GM18951 (cell line): ENCODE results near the gene NAPSA.
"Not testable (repeated sequence)": the region's sequence is repeated elsewhere in the genome, so short reads cannot be mapped to it uniquely, and the experiment has no call there.

Experiments
- POLR2A ChIP-seq: IDR thresholded peaks from 4 replicates; pipeline ENCODE4 v1.6.1; 2011; ENCODE audit warnings: mild to moderate bottlenecking; ENCODE audit not compliant: insufficient read length, insufficient read depth; ENCODE audit errors: extremely low read depth
- in situ Hi-C: fragments of 300-500 bp; cut with MboI; formaldehyde crosslinking; loops from one replicate; pipeline ENCODE4 v1.12.0; 2022; ENCODE audit warnings: low sequenced_read_pairs, mixed read lengths, inconsistent platforms; ENCODE audit not compliant: unreplicated experiment

Gene NAPSA

GRCh38 chr19:50394017-50394416 is 28.6 kb upstream of the NAPSA start:
- in situ Hi-C loops, result no loop called here
- TF ChIP-seq POLR2A, result no peak

- in situ Hi-C loops, result no loop called here
- no peak for TF ChIP-seq POLR2A
These were observed 28.1 kb upstream of the NAPSA start for GRCh38 chr19:50393589-50393988.

DNA sequence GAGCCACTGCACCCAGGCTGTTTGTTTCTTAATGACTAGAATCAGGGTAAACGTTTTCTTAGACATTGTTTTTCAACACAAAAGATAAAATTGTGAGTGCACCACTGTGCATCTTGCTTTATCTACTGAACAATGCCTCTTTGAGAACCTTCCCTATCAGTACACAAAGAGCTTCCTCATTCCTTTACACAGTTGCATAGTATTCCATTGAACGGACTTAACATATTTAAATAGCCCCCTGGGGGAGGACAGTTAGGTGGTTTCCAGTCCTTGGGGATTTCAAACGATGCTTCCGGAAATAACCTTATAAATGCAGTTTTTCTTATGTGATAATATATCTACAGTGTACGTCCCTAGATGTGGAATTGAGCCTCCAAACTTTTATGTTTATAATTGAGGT is 27.3 kb upstream of the NAPSA start:
- no peak for TF ChIP-seq POLR2A
- in situ Hi-C loops, result no loop called here

DNA sequence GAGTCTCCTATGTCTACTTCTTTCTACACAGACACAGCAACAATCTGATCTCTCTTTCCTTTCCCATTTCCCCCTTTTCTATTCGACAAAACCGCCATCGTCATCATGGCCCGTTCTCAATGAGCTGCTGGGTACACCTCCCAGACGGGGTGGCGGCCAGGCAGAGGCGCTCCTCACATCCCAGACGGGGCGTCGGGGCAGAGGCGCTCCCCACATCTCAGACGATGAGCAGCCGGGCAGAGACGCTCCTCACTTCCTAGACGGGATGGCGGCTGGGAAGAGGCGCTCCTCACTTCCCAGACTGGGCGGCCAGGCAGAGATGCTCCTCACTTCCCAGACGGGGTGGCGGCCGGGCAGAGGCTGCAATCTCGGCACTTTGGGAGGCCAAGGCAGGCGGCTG is 25.5 kb upstream of the NAPSA start:
- in situ Hi-C loops, result not testable (repeated sequence)

DNA sequence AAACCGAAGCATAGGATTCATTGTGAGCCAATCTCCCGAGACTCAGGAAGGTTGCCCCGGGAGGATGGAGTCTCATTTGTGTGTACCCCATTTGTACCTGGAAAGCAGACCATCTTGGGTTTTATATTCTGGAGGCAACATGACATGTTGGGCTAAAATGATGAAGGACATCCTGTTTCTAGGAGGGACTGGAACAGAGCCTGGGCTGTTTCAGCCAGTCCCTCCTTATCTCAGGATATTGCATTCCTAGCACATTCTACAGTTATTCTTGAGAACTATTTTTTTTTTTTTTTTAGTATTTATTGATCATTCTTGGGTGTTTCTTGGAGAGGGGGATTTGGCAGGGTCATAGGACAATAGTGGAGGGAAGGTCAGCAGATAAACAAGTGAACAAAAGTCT is 24.9 kb upstream of the NAPSA start:
- in situ Hi-C loops, result not testable (repeated sequence)

DNA sequence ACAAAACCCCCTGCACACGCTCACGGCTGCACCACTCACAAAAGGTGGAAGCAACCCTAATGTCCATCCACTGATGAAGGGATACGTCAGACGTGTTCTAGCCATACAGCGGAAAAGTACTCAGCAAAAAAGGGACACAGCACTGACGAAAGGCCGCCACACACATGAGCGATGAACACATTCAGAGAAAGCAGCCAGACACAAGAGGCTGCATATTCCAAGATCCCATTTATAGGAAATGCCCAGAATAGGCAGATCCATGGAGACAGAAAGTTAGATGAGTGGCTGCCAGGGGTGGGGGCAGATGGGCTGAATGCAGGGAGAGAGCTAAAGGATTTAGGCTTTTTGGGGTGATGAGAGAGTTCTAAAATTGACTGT is 22.4 kb upstream of the NAPSA start:
- in situ Hi-C loops, result no loop called here

DNA sequence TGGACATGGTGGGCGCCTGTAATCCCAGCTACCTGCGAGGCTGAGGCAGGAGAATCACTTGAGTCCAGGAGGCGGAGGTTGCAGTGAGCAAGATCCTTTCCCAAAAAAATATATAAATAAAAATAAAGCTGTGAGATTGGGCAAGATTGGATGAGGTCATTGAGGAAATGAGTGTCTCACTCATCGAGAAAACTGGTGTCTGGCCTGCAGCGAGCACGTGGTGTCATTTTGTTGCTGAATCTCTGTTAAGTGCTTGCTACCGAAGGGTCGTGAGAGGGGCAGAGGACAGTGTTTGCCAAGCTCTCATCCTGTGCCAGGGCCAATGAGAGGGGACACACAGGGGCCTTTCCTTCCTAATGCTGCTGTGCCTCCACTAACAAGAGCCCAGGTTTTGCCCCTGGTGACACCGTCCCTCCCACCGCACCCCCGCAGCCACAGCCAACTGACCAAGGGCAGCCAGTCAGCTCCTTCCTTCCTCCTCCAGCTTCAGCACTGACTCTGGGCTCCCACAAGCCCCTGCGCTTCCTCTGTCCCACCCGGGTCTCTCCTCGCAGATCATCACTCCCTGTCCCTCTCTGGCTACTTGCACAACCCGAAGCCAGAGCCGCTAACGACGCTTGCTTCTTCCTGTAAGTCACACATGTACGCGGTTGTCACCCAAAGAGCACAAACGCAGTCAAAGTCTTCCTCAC is 21.9 kb upstream of the NAPSA start:
- no peak for TF ChIP-seq POLR2A
- in situ Hi-C loops, result no loop called here

More for the DNA sequence above, 22.4 kb upstream of the NAPSA start:
- no peak for TF ChIP-seq POLR2A

GRCh38 chr19:50384685-50385535 is 19.5 kb upstream of the NAPSA start:
- in situ Hi-C loops, result no loop called here

GRCh38 chr19:50383852-50384684 is 18.6 kb upstream of the NAPSA start, which contains the start of gene POLD1:
Gene POLD1, plus strand, starts transcription at chr19:50384347. Its CDS starts 14,505 bp downstream, at chr19:50398852.
- in situ Hi-C loops, result no loop called here

More at GRCh38 chr19:50384685-50385535, 19.5 kb upstream of the NAPSA start:
- TF ChIP-seq POLR2A, result no peak

GRCh38 chr19:50383001-50383851 is 17.8 kb upstream of the NAPSA start:
- in situ Hi-C loops, result no loop called here
- no peak for TF ChIP-seq POLR2A

More at GRCh38 chr19:50383852-50384684, 18.6 kb upstream of the NAPSA start, which contains the start of gene POLD1:
- TF ChIP-seq POLR2A, result peak; percentile 69

- TF ChIP-seq POLR2A, result no peak
- in situ Hi-C loops, result no loop called here
These were observed 16.7 kb upstream of the NAPSA start for GRCh38 chr19:50381881-50382729.

- no peak for TF ChIP-seq POLR2A
- in situ Hi-C loops, result no loop called here
These were observed 15.3 kb upstream of the NAPSA start for GRCh38 chr19:50380751-50381151.

DNA sequence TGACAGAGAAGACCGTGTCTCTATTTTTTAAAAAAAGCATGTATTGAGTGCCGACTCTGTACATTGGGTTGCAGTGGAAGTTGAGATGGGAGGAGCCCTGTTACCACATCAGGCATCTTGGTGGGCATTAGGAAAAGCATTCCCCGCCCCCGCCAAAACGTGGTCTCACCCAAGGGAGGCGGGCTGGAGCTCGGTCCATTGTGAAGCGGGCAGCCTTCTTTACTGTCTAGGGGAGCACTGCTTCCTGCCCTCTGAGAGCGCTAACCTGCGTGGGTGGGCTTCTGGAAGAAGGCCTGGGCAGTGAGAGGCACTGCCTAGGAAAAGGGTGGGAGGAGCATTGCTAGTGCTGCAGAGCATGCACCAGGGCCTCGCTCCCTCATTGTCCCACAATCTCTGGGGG is 14.7 kb upstream of the NAPSA start:
- in situ Hi-C loops, result no loop called here
- TF ChIP-seq POLR2A, result no peak
